GM18526 (cell line): Measurements from ENCODE around the gene MATN4.

ENCODE experiments used
- POLR2A ChIP-seq: IDR thresholded peaks from 3 replicates; pipeline ENCODE4 v1.6.1; 2011; ENCODE audit not compliant: insufficient read length; ENCODE audit errors: extremely low read depth

The MATN4 gene

GRCh38 chr20:45254383-45255262 lies 53.5 kb downstream of the MATN4 start, which contains the start of gene SLPI:
Gene SLPI (minus strand): TSS chr20:45254564. CDS start chr20:45254543, 21 bp downstream.
- TF ChIP-seq POLR2A = no peak

GRCh38 chr20:45253261-45253660 lies 54.8 kb downstream of the MATN4 start:
- TF ChIP-seq POLR2A = no peak

- no peak for TF ChIP-seq POLR2A
Measured at GRCh38 chr20:45251884-45252560, 56.1 kb downstream of the MATN4 start.

- no peak for TF ChIP-seq POLR2A
Measured at GRCh38 chr20:45248609-45249008, 59.5 kb downstream of the MATN4 start.

DNA sequence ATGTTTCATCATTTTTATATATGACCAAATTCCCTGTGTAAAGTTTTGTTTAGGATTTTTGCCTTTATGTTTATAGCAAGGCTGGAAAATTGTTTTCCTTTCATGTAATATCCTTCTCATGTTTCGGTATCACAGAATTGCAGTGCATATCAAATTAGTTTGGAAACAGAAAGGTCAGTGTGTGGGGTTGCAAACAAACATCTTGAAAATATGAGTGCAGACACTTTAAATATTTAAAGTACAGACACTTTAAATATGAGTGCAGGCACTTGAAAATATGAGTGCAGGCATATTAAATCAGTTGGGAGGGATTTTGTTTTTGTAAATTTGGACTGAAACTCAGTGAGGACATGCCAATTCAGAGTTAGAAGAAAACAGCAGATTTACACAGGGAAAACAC lies 60.2 kb downstream of the MATN4 start:
- no peak for TF ChIP-seq POLR2A

GRCh38 chr20:45246109-45246508 lies 62.0 kb downstream of the MATN4 start:
- TF ChIP-seq POLR2A = no peak
